ENCODE results near the gene CAMSAP1. TPM values are rescaled to one million over a fixed set of nuclear protein-coding genes. Genes with fewer than 3 reads are reported as not detected.

The CAMSAP1 gene
- polyA plus RNA-seq, 3 donors = 0.71 to 9.0 (median 0.75) TPM

DNA sequence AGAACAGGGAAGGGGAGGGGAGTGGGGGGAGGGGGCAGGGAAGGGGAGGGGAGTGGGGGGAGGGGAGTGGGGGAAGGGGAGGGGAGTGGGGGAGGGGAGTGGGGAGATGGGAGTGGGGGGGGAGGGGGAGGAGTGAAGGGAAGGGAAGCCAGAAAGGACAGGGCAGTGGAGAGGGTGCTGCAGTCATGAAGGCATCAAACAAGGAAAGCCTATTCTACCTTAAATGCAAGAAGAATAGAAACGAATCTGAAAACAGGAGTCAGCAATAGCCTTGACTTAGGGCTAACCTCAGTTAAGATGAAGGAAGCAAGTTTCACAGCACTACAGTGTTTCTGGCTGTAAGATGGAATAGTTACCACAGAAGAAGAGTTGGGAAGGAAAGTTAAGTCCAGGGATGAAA, 59.5 kb downstream of the CAMSAP1 start:
- H3K27ac Mint-ChIP-seq = no peak overlapping the region

GRCh38 chr9:135840539-135840938, 66.8 kb downstream of the CAMSAP1 start:
- Histone ChIP-seq H3K79me2 (ENCODE audit: insufficient read depth, low read length) (peaks cover 3% of the 10 kb centered on the region), H3K27me3 (ENCODE audit: control insufficient read depth in 2 of 2, insufficient read depth in 2 of 2, low read length in 2 of 2) (no peaks in the 10 kb centered on the region), H3K36me3 (replicated peaks in 1 of 2; ENCODE audit: control insufficient read depth in 1 of 2, insufficient read depth in 2 of 2, low read length in 2 of 2) (peaks cover 14 to 39% of the 10 kb centered on the region in 2 donors), H3K9me3 (replicated peaks in 1 of 2; ENCODE audit: control insufficient read depth in 1 of 2, insufficient read depth in 1 of 2, low read length in 2 of 2) (no peaks in the 10 kb centered on the region), H4K20me1 (ENCODE audit: insufficient read depth, low read length) (peaks cover 16% of the 10 kb centered on the region), H2AFZ (ENCODE audit: insufficient read depth, low read depth, low read length, poor library complexity, severe bottlenecking) (no peak overlapping the region), H3K9ac (ENCODE audit: insufficient read depth, low read length, poor library complexity, severe bottlenecking) (no peak overlapping the region), H3K4me3 (replicated peaks in 1 of 3; ENCODE audit: low read depth in 2 of 3, low read length in 3 of 3) (no peak overlapping the region), H3K4me2 (replicated peaks; ENCODE audit: extremely low read depth, low read length, poor library complexity, severe bottlenecking) (no peak overlapping the region), H3K27ac (ENCODE audit: low read depth in 1 of 2, low read length in 2 of 2) (no peak overlapping the region), H3K4me1 (ENCODE audit: control insufficient read depth in 1 of 2, insufficient read depth in 2 of 2, low read length in 2 of 2) (no peaks in the 10 kb centered on the region)
- no peak overlapping the region for H3K27ac Mint-ChIP-seq
- H3K27me3 Mint-ChIP-seq (ENCODE audit: low read depth in 3 of 3) = no peaks in the 10 kb centered on the region
- H3K4me3 Mint-ChIP-seq = no peak overlapping the region
- WGBS (ENCODE audit: insufficient coverage) = 100% methylated on average over 4 of the region's 7 CpGs
- no peak for TF ChIP-seq CTCF (IDR thresholded peaks at IDR 0.05)
- no peak for DNase-seq
- H3K36me3 Mint-ChIP-seq = peaks cover 27 to 39% of the 10 kb centered on the region in 2 donors
- peaks cover 9 to 17% (median 12%) of the 10 kb centered on the region in 7 donors for H3K9me3 Mint-ChIP-seq
- H3K4me1 Mint-ChIP-seq = no peaks in the 10 kb centered on the region
- intact Hi-C loops (cut with micrococcal nuclease) = no loop called here

More for the DNA sequence above, 59.5 kb downstream of the CAMSAP1 start:
- Histone ChIP-seq H3K27ac (ENCODE audit: low read depth in 1 of 2, low read length in 2 of 2) (no peak overlapping the region), H3K27me3 (ENCODE audit: control insufficient read depth in 2 of 2, insufficient read depth in 2 of 2, low read length in 2 of 2) (no peaks in the 10 kb centered on the region), H3K79me2 (ENCODE audit: insufficient read depth, low read length) (no peaks in the 10 kb centered on the region), H4K20me1 (ENCODE audit: insufficient read depth, low read length) (no peaks in the 10 kb centered on the region), H3K9ac (ENCODE audit: insufficient read depth, low read length, poor library complexity, severe bottlenecking) (no peak overlapping the region), H2AFZ (ENCODE audit: insufficient read depth, low read depth, low read length, poor library complexity, severe bottlenecking) (no peak overlapping the region), H3K4me2 (replicated peaks; ENCODE audit: extremely low read depth, low read length, poor library complexity, severe bottlenecking) (no peak overlapping the region), H3K36me3 (replicated peaks in 1 of 2; ENCODE audit: control insufficient read depth in 1 of 2, insufficient read depth in 2 of 2, low read length in 2 of 2) (peaks cover 28 to 52% of the 10 kb centered on the region in 2 donors), H3K4me1 (ENCODE audit: control insufficient read depth in 1 of 2, insufficient read depth in 2 of 2, low read length in 2 of 2) (no peaks in the 10 kb centered on the region), H3K9me3 (replicated peaks in 1 of 2; ENCODE audit: control insufficient read depth in 1 of 2, insufficient read depth in 1 of 2, low read length in 2 of 2) (no peaks in the 10 kb centered on the region), H3K4me3 (replicated peaks in 1 of 3; ENCODE audit: low read depth in 2 of 3, low read length in 3 of 3) (no peak overlapping the region)
- no peak overlapping the region for H3K4me3 Mint-ChIP-seq
- intact Hi-C loops (cut with micrococcal nuclease) = no loop called here
- peaks cover 74% of the 10 kb centered on the region in 2 donors for H3K36me3 Mint-ChIP-seq
- no peak for TF ChIP-seq CTCF (IDR thresholded peaks at IDR 0.05)
- H3K9me3 Mint-ChIP-seq = peaks cover 11 to 25% (median 16%) of the 10 kb centered on the region in 7 donors
- DNase-seq = no peak
- no peaks in the 10 kb centered on the region for H3K4me1 Mint-ChIP-seq
- WGBS (ENCODE audit: insufficient coverage) = no CpG with 5 or more reads among the region's 1 CpG
- H3K27me3 Mint-ChIP-seq (ENCODE audit: low read depth in 3 of 3) = peaks cover 0 to 1% (median 0%) of the 10 kb centered on the region in 3 donors

Measured in CD14-positive monocyte (primary cell).